Measurements from ENCODE around the gene NFATC1. TPM values are rescaled to one million over a fixed set of nuclear protein-coding genes. Genes with fewer than 3 reads are reported as not detected.
A peak's percentile ranks its signal among the peaks of the same experiment; 100 is the strongest.

Gene NFATC1
- total RNA-seq, 3 donors from 2014 or later (not counting 1 experiment from before 2014, with no cell fraction given) = 35.8 to 47.4 (median 37.1) TPM

DNA sequence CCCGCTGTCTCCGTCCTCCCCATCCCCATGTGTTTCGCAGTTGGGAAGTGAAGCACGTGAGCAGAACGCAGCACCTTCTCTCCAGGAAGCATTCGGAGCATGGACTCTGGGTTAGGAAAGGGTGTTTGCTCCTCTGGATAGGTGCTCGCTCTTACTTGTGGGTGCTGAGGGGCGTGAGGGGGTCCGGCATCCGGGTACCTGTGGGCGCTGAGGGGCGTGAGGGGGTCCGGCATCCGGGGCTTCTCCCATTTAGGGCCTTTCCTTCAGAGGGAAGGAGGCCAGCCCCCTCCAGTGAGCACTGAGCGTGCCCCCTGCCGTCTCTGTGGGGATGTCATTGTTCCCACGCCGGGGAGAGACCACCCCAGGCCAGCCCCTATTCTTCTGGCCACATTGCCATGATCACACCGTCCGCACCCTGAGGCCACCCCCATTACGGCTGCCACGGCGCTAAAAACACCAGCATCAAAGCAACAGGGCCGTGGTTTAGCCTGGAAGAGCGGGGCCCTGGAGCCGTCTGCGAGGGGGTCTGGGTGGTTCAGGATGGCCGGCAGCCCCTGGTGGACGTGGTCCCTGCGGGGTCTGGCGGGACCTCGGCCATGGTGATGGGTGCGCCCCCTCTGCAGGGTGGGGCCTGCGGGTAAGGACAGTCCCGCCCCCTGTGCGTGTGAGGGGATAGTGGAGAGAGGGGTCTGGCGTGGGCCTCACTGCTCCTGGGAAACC lies 41.0 kb downstream of the NFATC1 start:
- intact Hi-C loops (cut with micrococcal nuclease) = no loop called here
- H3K4me3 Mint-ChIP-seq = no peak overlapping the region
- H3K36me3 Mint-ChIP-seq = no peaks in the 10 kb centered on the region
- ATAC-seq (no peak), DNase-seq (no peak)
- H3K9me3 ChIP-seq (ENCODE audit: control insufficient read depth, insufficient read depth, low read length) = no peaks in the 10 kb centered on the region
- H3K9me3 Mint-ChIP-seq = no peaks in the 10 kb centered on the region
- peaks cover 17% of the 10 kb centered on the region for H3K36me3 ChIP-seq (ENCODE audit: control insufficient read depth, insufficient read depth, low read length)
- H3K4me1 ChIP-seq (ENCODE audit: control insufficient read depth, insufficient read depth, low read length) = peaks cover 15% of the 10 kb centered on the region
- H3K27ac Mint-ChIP-seq = no peak overlapping the region
- WGBS (ENCODE audit: insufficient coverage) = 93% methylated on average over 37 of the region's 37 CpGs
- TF ChIP-seq, protein P1, sequence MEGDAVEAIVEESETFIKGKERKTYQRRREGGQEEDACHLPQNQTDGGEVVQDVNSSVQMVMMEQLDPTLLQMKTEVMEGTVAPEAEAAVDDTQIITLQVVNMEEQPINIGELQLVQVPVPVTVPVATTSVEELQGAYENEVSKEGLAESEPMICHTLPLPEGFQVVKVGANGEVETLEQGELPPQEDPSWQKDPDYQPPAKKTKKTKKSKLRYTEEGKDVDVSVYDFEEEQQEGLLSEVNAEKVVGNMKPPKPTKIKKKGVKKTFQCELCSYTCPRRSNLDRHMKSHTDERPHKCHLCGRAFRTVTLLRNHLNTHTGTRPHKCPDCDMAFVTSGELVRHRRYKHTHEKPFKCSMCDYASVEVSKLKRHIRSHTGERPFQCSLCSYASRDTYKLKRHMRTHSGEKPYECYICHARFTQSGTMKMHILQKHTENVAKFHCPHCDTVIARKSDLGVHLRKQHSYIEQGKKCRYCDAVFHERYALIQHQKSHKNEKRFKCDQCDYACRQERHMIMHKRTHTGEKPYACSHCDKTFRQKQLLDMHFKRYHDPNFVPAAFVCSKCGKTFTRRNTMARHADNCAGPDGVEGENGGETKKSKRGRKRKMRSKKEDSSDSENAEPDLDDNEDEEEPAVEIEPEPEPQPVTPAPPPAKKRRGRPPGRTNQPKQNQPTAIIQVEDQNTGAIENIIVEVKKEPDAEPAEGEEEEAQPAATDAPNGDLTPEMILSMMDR (IDR thresholded peaks at IDR 0.05) = no peak
- no peak overlapping the region for H3K27ac ChIP-seq (ENCODE audit: low read length)
- H3K27me3 ChIP-seq (ENCODE audit: control insufficient read depth, insufficient read depth, low read length) = no peaks in the 10 kb centered on the region
- peaks cover 0 to 21% of the 10 kb centered on the region in 2 donors for H3K4me1 Mint-ChIP-seq
- no peak overlapping the region for H3K4me3 ChIP-seq (ENCODE audit: low read length)
- no peaks in the 10 kb centered on the region for H3K27me3 Mint-ChIP-seq (ENCODE audit: low read depth in 2 of 2)

DNA sequence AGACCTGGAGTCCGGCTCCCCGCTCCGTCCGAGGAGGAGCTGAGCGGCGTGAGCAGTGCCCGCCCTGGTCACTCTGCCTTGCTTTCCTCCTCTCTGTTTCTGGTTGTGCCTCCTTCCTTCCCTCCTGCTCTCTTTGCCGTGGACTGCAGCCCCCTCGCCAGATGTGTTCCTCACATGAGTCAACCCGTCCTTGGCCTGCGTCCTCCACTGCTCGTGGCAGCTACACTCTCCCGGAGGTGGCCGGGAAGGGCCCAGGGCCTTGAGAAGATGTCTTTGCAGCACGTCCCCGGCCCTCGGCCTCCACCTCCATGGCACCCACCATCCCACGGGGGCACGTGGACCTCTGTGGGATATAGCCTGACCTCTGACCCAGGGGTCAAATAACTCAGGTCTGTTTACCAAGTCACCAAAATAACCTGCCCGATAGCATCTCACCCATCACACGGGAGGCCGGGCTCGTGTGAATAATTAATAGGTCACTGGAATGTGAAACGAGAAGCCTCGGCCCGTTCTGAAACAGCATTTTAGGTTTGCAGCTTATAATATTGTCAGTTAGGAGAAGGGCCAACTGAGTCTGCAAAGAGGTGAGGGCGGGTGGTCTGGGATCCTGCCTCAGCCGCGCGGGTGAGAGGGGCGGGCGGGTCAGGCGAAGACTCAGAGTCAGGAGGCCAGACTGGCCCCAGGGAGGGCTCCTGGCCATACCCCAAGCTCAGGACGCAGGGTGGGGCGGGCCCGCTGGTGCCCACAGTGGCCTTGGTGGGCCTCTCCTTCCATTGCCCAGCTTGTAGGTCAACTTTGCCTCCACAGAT lies 42.6 kb downstream of the NFATC1 start:
- H3K4me1 Mint-ChIP-seq = peaks cover 0 to 21% of the 10 kb centered on the region in 2 donors
- Histone ChIP-seq H3K27me3 (ENCODE audit: control insufficient read depth, insufficient read depth, low read length) (no peaks in the 10 kb centered on the region), H3K9me3 (ENCODE audit: control insufficient read depth, insufficient read depth, low read length) (no peaks in the 10 kb centered on the region), H3K4me3 (ENCODE audit: low read length) (no peak overlapping the region), H3K27ac (ENCODE audit: low read length) (no peak overlapping the region), H3K4me1 (ENCODE audit: control insufficient read depth, insufficient read depth, low read length) (peaks cover 15% of the 10 kb centered on the region), H3K36me3 (ENCODE audit: control insufficient read depth, insufficient read depth, low read length) (peaks cover 17% of the 10 kb centered on the region)
- TF ChIP-seq, protein P1 (IDR thresholded peaks at IDR 0.05) = no peak
- H3K9me3 Mint-ChIP-seq = no peaks in the 10 kb centered on the region
- H3K27ac Mint-ChIP-seq = peak overlapping the region in 1 of 2 donors; percentile 24
- no peak overlapping the region for H3K4me3 Mint-ChIP-seq
- intact Hi-C loops (cut with micrococcal nuclease) = no loop called here
- WGBS (ENCODE audit: insufficient coverage) = 94% methylated on average over 36 of the region's 36 CpGs
- H3K27me3 Mint-ChIP-seq (ENCODE audit: low read depth in 2 of 2) = no peaks in the 10 kb centered on the region
- ATAC-seq = no peak
- no peaks in the 10 kb centered on the region for H3K36me3 Mint-ChIP-seq
- DNase-seq = no peak

DNA sequence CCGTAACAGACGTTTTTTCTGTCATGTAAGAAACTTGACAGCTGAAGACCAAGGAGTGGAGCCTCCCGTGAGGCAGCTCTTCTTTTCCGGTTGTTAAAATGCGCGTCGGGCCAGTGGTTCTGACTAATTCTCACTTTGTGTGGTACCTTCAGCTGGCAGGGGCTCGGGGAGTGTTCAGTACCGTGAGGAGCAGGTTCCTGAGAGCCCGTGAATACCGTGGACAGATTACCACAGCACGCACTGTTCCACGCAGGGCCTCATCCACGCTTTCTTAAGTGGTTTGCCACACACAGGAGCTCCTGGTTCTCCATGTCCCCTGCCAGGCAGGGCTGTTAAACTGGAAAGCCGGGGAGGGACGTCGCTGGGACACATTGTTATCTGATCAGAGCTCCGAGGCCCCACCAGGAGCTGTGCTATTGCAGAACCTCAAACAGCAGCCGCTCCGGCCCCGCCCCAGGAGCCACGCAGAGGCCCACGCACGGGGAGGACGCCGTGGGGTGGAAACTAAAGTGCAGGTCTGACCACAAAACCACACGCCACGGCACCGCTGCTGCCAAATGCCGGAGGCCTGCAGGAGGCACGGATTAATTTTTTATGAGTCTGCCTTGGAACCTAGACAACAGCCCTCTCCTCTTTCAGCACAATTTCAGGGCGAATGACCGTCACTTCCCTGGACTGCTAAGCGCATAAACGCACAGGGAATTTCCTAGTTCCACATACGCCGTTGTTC lies 43.3 kb downstream of the NFATC1 start:
- DNase-seq (peak in 1 of 2 donors; percentile 57), ATAC-seq (no peak)
- H3K36me3 Mint-ChIP-seq = no peaks in the 10 kb centered on the region
- Histone ChIP-seq H3K4me3 (ENCODE audit: low read length) (no peak overlapping the region), H3K4me1 (ENCODE audit: control insufficient read depth, insufficient read depth, low read length) (peaks cover 15% of the 10 kb centered on the region), H3K27ac (ENCODE audit: low read length) (no peak overlapping the region), H3K36me3 (ENCODE audit: control insufficient read depth, insufficient read depth, low read length) (peaks cover 13% of the 10 kb centered on the region), H3K27me3 (ENCODE audit: control insufficient read depth, insufficient read depth, low read length) (no peaks in the 10 kb centered on the region), H3K9me3 (ENCODE audit: control insufficient read depth, insufficient read depth, low read length) (no peaks in the 10 kb centered on the region)
- H3K9me3 Mint-ChIP-seq = no peaks in the 10 kb centered on the region
- no peaks in the 10 kb centered on the region for H3K27me3 Mint-ChIP-seq (ENCODE audit: low read depth in 2 of 2)
- H3K4me1 Mint-ChIP-seq = peaks cover 0 to 26% of the 10 kb centered on the region in 2 donors
- TF ChIP-seq, protein P1 (IDR thresholded peaks at IDR 0.05) = no peak
- intact Hi-C loops (cut with micrococcal nuclease) = no loop called here
- WGBS (ENCODE audit: insufficient coverage) = 61% methylated on average over 37 of the region's 37 CpGs
- no peak overlapping the region for H3K4me3 Mint-ChIP-seq
- no peak overlapping the region for H3K27ac Mint-ChIP-seq
